IMR-90 (cell line): Measurements from ENCODE around the gene HUNK. TPM values are rescaled to one million over a fixed set of nuclear protein-coding genes. Genes with fewer than 3 reads are reported as not detected.

Experiments used
- ATAC-seq: fragments of 200-7000 bp; cut with Tn5 transposase; 2 replicates; pipeline ENCODE4 v1.9.1; 2020; ENCODE audit warnings: low read depth, mild to moderate bottlenecking, moderate library complexity
- BruUV-seq: library from RNA; stranded (reverse); fragments of 400-500 nt; replicated peaks from 2 replicates; lab custom pipeline; 2021; lab: Mats Ljungman, UMichigan
- CTCF ChIA-PET: fragments of 300-600 bp; formaldehyde crosslinking; extraction: SDS; loops from one replicate; lab custom pipeline; 2021; ENCODE audit warnings: antibody characterized with exemption; lab: Yijun Ruan, JAX
- POLR2A ChIA-PET: fragments of 300-600 bp; sonication (Branson Sonifier 250); formaldehyde crosslinking; loops from one replicate; lab custom pipeline; 2022; ENCODE audit warnings: antibody characterized with exemption; ENCODE audit not compliant: unreplicated experiment; lab: Charles Lee
- DNase-seq: peaks from one replicate; pipeline ENCODE4 v3.0.0; 2013
- H2AFZ ChIP-seq: replicated peaks from 2 replicates; pipeline ENCODE3; 2013; ENCODE audit warnings: low read length, mild to moderate bottlenecking; ENCODE audit not compliant: poor library complexity
- H2AK5ac ChIP-seq: 2 replicates; pipeline ENCODE4 v1.6.1; 2013; ENCODE audit warnings: low read depth, low read length, inconsistent platforms
- H2AK9ac ChIP-seq: replicated peaks from 2 replicates; pipeline ENCODE3; 2013; ENCODE audit warnings: mild to moderate bottlenecking, low read depth, low read length, moderate library complexity; ENCODE audit not compliant: poor library complexity
- H2BK120ac ChIP-seq: 2 replicates; pipeline ENCODE4 v1.6.1; 2013; ENCODE audit warnings: low read depth, low read length, inconsistent platforms
- H2BK15ac ChIP-seq: 3 replicates; pipeline ENCODE4 v1.6.1; 2013; ENCODE audit warnings: low read depth, low read length, inconsistent platforms
- H2BK20ac ChIP-seq: 2 replicates; pipeline ENCODE4 v1.6.1; 2013; ENCODE audit warnings: low read depth, mild to moderate bottlenecking, inconsistent platforms, low read length, moderate library complexity
- H2BK5ac ChIP-seq: 2 replicates; pipeline ENCODE4 v1.6.1; 2013; ENCODE audit warnings: mild to moderate bottlenecking, low read depth, low read length, inconsistent platforms; ENCODE audit not compliant: poor library complexity, severe bottlenecking
- H3K14ac ChIP-seq: replicated peaks from 2 replicates; pipeline ENCODE4 v1.6.1; 2013; ENCODE audit warnings: low read depth, low read length, inconsistent platforms
- H3K18ac ChIP-seq: 2 replicates; pipeline ENCODE4 v1.6.1; 2013; ENCODE audit warnings: low read depth, low read length, control low read depth
- H3K23ac ChIP-seq: 2 replicates; pipeline ENCODE4 v1.6.1; 2013; ENCODE audit warnings: low read depth, low read length, inconsistent platforms
- H3K27ac ChIP-seq: 2 replicates; pipeline ENCODE4 v1.5.1; 2013; ENCODE audit warnings: mild to moderate bottlenecking, control low read depth, low read length; ENCODE audit not compliant: insufficient read depth
- H3K27me3 ChIP-seq: 2 replicates; pipeline ENCODE4 v1.6.1; 2013; ENCODE audit warnings: low read length; ENCODE audit not compliant: control insufficient read depth, insufficient read depth
- H3K36me3 ChIP-seq: 2 replicates; pipeline ENCODE4 v1.6.1; 2013; ENCODE audit warnings: low read length, mixed read lengths; ENCODE audit not compliant: control insufficient read depth, insufficient read depth
- H3K4ac ChIP-seq: 2 replicates; pipeline ENCODE4 v1.6.1; 2013; ENCODE audit warnings: low read depth, low read length, inconsistent platforms
- H3K4me1 ChIP-seq: 2 replicates; pipeline ENCODE4 v1.6.1; 2013; ENCODE audit warnings: low read length, mixed read lengths; ENCODE audit not compliant: control insufficient read depth, insufficient read depth
- H3K4me2 ChIP-seq: 2 replicates; pipeline ENCODE4 v1.6.1; 2013; ENCODE audit warnings: low read depth, mild to moderate bottlenecking, control low read depth, low read length, moderate library complexity
- H3K4me3 ChIP-seq: 2 replicates; pipeline ENCODE4 v1.5.1; 2013; ENCODE audit warnings: low read depth, mild to moderate bottlenecking, control low read depth, low read length, moderate library complexity; ENCODE audit not compliant: insufficient read depth
- H3K56ac ChIP-seq: 2 replicates; pipeline ENCODE4 v1.6.1; 2013; ENCODE audit warnings: low read length, inconsistent platforms; ENCODE audit not compliant: insufficient read depth; ENCODE audit errors: extremely low read depth
- H3K79me1 ChIP-seq, 2 experiments: 2 replicates each; pipeline ENCODE4 v1.6.1; 2013; ENCODE audit warnings: low read length in 2 of 2, inconsistent platforms in 1 of 2, low read depth in 1 of 2
- H3K9ac ChIP-seq: 2 replicates; pipeline ENCODE4 v1.6.1; 2013; ENCODE audit warnings: low read depth, low read length, control low read depth
- H3K9me1 ChIP-seq: 2 replicates; pipeline ENCODE4 v1.6.1; 2013; ENCODE audit warnings: low read length, inconsistent platforms; ENCODE audit not compliant: insufficient read depth
- H3K9me3 ChIP-seq: 2 replicates; pipeline ENCODE4 v1.6.1; 2013; ENCODE audit warnings: low read length; ENCODE audit not compliant: control insufficient read depth, insufficient read depth
- H4K20me1 ChIP-seq: 2 replicates; pipeline ENCODE4 v1.6.1; 2013; ENCODE audit warnings: low read length, inconsistent platforms; ENCODE audit not compliant: insufficient read depth
- H4K5ac ChIP-seq: 2 replicates; pipeline ENCODE4 v1.6.1; 2013; ENCODE audit warnings: mild to moderate bottlenecking, low read depth, low read length, control low read depth
- H4K8ac ChIP-seq, 2 experiments: 2 replicates each; pipeline ENCODE4 v1.6.1; 2013; ENCODE audit warnings: low read depth in 2 of 2, low read length in 2 of 2, control low read depth in 1 of 2, inconsistent platforms in 1 of 2
- H4K91ac ChIP-seq: 2 replicates; pipeline ENCODE4 v1.6.1; 2013; ENCODE audit warnings: low read depth, low read length, inconsistent platforms; ENCODE audit not compliant: insufficient read depth
- BHLHE40 ChIP-seq: fragments of 150-350 bp; IDR thresholded peaks from 2 replicates; pipeline ENCODE4 v1.6.1; 2016; ENCODE audit warnings: mild to moderate bottlenecking, low read depth, low read length
- CEBPB ChIP-seq: IDR thresholded peaks from 2 replicates; pipeline ENCODE4 v1.6.1; 2012; ENCODE audit warnings: low read depth, low read length, improper control_type of control experiment
- CHD1 ChIP-seq: IDR thresholded peaks from 2 replicates; pipeline ENCODE4 v1.6.1; 2012; ENCODE audit warnings: low read depth, low read length, improper control_type of control experiment
- FOS ChIP-seq: fragments of 150-350 bp; IDR thresholded peaks from 2 replicates; pipeline ENCODE4 v1.6.1; 2016; ENCODE audit warnings: low read depth, low read length
- MAFK ChIP-seq: IDR thresholded peaks from 2 replicates; pipeline ENCODE4 v1.6.1; 2012; ENCODE audit warnings: low read depth, low read length, improper control_type of control experiment
- MXI1 ChIP-seq: IDR thresholded peaks from 2 replicates; pipeline ENCODE4 v1.6.1; 2012; ENCODE audit warnings: low read depth, mild to moderate bottlenecking, low read length, moderate library complexity, borderline replicate concordance
- NFE2L2 ChIP-seq: fragments of 150-350 bp; IDR thresholded peaks from 2 replicates; pipeline ENCODE4 v1.6.1; 2016; ENCODE audit warnings: low read depth, mild to moderate bottlenecking, low read length
- POLR2A ChIP-seq: IDR thresholded peaks from 2 replicates; pipeline ENCODE4 v1.6.1; 2012; ENCODE audit warnings: mild to moderate bottlenecking, low read depth, low read length
- RAD21 ChIP-seq: IDR thresholded peaks from 2 replicates; pipeline ENCODE4 v1.6.1; 2012; ENCODE audit warnings: low read length, improper control_type of control experiment
- RFX5 ChIP-seq: IDR thresholded peaks from 2 replicates; pipeline ENCODE4 v1.8.0; 2012; ENCODE audit warnings: low read depth, mild to moderate bottlenecking, low read length, moderate library complexity
- SMC3 ChIP-seq: fragments of 150-350 bp; IDR thresholded peaks from 2 replicates; pipeline ENCODE4 v1.6.1; 2016; ENCODE audit warnings: low read depth, mild to moderate bottlenecking, antibody characterized with exemption, low read length, moderate library complexity
- WGBS, 2 experiments: methylation state at CpG; one replicate each; pipeline versions ENCODE4 v1.1.5 to v1.1.7; 2013; ENCODE audit warnings: missing lambda C conversion rate in 2 of 2; ENCODE audit not compliant: insufficient read length in 1 of 2; ENCODE audit errors: extremely low coverage in 2 of 2; 5-methylcytosine and 5-hydroxymethylcytosine counted together
- dilution Hi-C: fragments of 300-500 bp; cut with HindIII; formaldehyde crosslinking; loops from one replicate; pipeline ENCODE4 v1.14.3; 2018; ENCODE audit warnings: low sequenced_read_pairs; ENCODE audit not compliant: unreplicated experiment
- in situ Hi-C: fragments of 300-500 bp; cut with MboI; formaldehyde crosslinking; loops from 3 replicates; pipeline ENCODE4 v1.14.3; 2019; ENCODE audit warnings: low sequenced_read_pairs, inconsistent platforms, mixed read lengths
- intact Hi-C: fragments of 100-400 bp; cut with micrococcal nuclease; formaldehyde crosslinking; loops from 2 replicates; pipeline ENCODE4 v1.10.0; 2022
- polyA plus RNA-seq, 3 experiments: library from polyadenylated mRNA; depleted of rRNA; stranded (reverse); fragments of >200 nt; gene quantifications; 2 replicates each; pipeline ENCODE4 v1.2.3, GENCODE V29; 2012; ENCODE audit warnings: low replicate concordance in 1 of 3
- total RNA-seq: library from RNA; depleted of rRNA; stranded (reverse); fragments of >200 nt; gene quantifications from 2 replicates; pipeline ENCODE4 v1.2.3, GENCODE V29; 2012
- TF ChIP-seq, protein P1 (sequence below): conservative IDR thresholded peaks from 2 replicates; pipeline ENCODE4 v1.5.1; 2012; ENCODE audit warnings: mild to moderate bottlenecking, low read depth, low read length, improper control_type of control experiment
- TF ChIP-seq, protein P2 (sequence below): fragments of 150-350 bp; IDR thresholded peaks from 2 replicates; pipeline ENCODE4 v1.6.1; 2017; ENCODE audit warnings: mild to moderate bottlenecking, antibody characterized with exemption, low read length, low read depth

HUNK gene
- total and polyA plus RNA-seq, 2 of the 4 experiments (the other 2 are of a cell fraction): 1.0 to 2.0 TPM

DNA sequence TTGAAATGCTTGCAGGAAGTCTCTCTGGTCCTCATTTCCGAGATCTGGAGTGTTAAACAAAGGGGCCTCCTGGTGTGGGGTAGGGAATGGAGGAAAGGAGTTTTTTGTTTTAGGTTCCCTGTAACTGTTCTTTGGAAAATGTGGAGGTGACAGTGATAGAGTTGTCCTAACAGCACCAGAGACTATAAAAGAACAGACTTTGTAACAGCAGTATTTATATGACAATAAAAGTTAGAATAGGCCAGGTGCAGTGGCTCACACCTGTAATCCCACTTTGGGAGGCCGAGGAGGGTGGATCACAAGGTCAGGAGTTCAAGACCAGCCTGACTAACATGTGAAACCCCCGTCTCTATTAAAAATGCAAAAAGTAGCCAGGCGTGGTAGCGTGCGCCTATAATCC is 68.9 kb downstream of the HUNK start:
- H3K27ac ChIP-seq: no peak overlapping the region
- ATAC-seq: no peak
- 100% methylated on average over 1 of the region's 6 CpGs; no CpG with 5 or more reads in 1 of the 2 experiments for WGBS, 2 experiments

More for the DNA sequence above, 68.9 kb downstream of the HUNK start:
- ChIA-PET CTCF (no interaction called here), POLR2A (no interaction called here)
- no TSS peak for BruUV-seq
- H2AK5ac ChIP-seq: no peak overlapping the region
- H2AK9ac ChIP-seq: no peak overlapping the region
- in situ Hi-C loops (no loop called here), intact Hi-C loops (no loop called here), dilution Hi-C loops (no loop called here)
- no peak overlapping the region for H2BK20ac ChIP-seq
- no peak overlapping the region for H4K91ac ChIP-seq
- no peak overlapping the region for H2BK5ac ChIP-seq
- H3K79me1 ChIP-seq: peaks cover 0 to 9% of the 10 kb centered on the region in 2 experiments; a peak in 1 of 4 replicates
- H3K56ac ChIP-seq: no peak overlapping the region
- H4K5ac ChIP-seq: no peak overlapping the region
- no peak overlapping the region for H2AFZ ChIP-seq
- H3K9me3 ChIP-seq: no peaks in the 10 kb centered on the region
- H2BK15ac ChIP-seq: no peak overlapping the region
- peaks cover 15% of the 10 kb centered on the region for H3K9me1 ChIP-seq
- no peak for TF ChIP-seq POLR2A
- no peak for TF ChIP-seq MXI1
- no peak for TF ChIP-seq RFX5
- no peak for TF ChIP-seq MAFK
- TF ChIP-seq, protein P1, sequence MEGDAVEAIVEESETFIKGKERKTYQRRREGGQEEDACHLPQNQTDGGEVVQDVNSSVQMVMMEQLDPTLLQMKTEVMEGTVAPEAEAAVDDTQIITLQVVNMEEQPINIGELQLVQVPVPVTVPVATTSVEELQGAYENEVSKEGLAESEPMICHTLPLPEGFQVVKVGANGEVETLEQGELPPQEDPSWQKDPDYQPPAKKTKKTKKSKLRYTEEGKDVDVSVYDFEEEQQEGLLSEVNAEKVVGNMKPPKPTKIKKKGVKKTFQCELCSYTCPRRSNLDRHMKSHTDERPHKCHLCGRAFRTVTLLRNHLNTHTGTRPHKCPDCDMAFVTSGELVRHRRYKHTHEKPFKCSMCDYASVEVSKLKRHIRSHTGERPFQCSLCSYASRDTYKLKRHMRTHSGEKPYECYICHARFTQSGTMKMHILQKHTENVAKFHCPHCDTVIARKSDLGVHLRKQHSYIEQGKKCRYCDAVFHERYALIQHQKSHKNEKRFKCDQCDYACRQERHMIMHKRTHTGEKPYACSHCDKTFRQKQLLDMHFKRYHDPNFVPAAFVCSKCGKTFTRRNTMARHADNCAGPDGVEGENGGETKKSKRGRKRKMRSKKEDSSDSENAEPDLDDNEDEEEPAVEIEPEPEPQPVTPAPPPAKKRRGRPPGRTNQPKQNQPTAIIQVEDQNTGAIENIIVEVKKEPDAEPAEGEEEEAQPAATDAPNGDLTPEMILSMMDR: no peak
- TF ChIP-seq SMC3: no peak
- TF ChIP-seq CHD1: no peak
- TF ChIP-seq, protein P2, sequence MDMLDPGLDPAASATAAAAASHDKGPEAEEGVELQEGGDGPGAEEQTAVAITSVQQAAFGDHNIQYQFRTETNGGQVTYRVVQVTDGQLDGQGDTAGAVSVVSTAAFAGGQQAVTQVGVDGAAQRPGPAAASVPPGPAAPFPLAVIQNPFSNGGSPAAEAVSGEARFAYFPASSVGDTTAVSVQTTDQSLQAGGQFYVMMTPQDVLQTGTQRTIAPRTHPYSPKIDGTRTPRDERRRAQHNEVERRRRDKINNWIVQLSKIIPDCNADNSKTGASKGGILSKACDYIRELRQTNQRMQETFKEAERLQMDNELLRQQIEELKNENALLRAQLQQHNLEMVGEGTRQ: no peak
- TF ChIP-seq CEBPB: no peak
- TF ChIP-seq BHLHE40: no peak
- TF ChIP-seq NFE2L2: no peak
- no peak for TF ChIP-seq RAD21
- no peak for TF ChIP-seq FOS
- peaks cover 15% of the 10 kb centered on the region for H3K4me1 ChIP-seq
- peaks cover 5% of the 10 kb centered on the region; the same call in 1 of the 2 replicates for H4K20me1 ChIP-seq
- H3K36me3 ChIP-seq: peaks cover 2% of the 10 kb centered on the region; the same call in 1 of the 2 replicates
- H3K23ac ChIP-seq: no peak overlapping the region
- no peak for DNase-seq
- no peak overlapping the region for H2BK120ac ChIP-seq
- no peak overlapping the region for H3K4ac ChIP-seq
- no peaks in the 10 kb centered on the region for H3K27me3 ChIP-seq
- no peak overlapping the region for H3K18ac ChIP-seq
- H3K4me2 ChIP-seq: no peak overlapping the region
- no peak overlapping the region for H3K9ac ChIP-seq
- H3K4me3 ChIP-seq: no peak overlapping the region
- no peak overlapping the region for H3K14ac ChIP-seq
- H4K8ac ChIP-seq: no peak overlapping the region
